GM19468 (cell line): ENCODE data around the gene ALDH4A1.
A peak's percentile ranks its signal among the peaks of the same experiment; 100 is the strongest.

ENCODE experiments used
- ATAC-seq: cut with Tn5 transposase; IDR thresholded peaks from one replicate; pipeline ENCODE4 v1.9.1; 2021; ENCODE audit warnings: mild to moderate bottlenecking, moderate library complexity, moderate number of reproducible peaks; ENCODE audit not compliant: unreplicated experiment; ENCODE audit errors: extremely low read depth

The ALDH4A1 gene

DNA sequence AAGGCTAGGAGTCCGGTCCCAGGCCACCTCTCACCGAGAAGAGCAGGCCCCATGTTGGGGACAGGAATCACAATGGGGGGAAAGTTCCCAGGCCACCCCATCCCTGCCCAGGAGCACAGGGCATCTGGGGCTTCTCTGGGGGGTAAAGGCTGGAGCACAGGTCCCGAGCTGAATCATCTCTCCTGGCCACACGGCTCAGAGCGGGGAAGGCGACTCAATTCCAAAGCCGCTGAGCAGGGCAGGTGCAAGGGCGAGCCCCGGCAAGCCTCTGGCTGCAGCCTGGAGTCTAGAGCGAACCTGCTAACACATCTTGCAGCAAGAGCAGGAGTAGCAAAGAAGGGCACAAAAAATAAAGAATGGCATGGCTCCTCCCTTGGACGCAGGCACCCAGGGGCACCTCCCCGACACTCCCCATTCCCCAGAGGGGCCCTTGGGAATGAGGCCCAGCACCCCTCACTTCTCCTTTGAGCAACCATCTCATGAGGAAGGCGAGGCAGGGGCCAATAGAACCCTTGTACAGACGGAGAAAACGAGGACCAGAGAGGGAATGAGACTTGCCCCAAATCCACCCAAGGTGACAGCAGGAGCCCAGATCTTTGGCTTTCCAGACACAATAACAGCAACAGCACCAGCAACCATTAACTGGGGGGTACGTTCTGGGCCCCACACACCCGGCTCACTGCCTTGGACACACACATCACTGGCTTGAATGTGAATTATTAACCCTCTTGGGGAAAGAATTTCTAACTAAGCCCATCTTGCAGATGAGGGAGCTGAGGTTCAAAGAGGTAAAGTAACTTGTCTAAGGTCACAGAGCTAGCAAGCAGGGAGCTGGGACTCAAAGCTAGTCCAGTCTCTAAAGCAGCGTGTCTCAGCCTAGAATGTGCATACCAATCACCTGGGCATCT, 20.7 kb upstream of the ALDH4A1 start:
- no peak for ATAC-seq

GRCh38 chr1:18922319-18922726, 20.0 kb upstream of the ALDH4A1 start:
- ATAC-seq = no peak

DNA sequence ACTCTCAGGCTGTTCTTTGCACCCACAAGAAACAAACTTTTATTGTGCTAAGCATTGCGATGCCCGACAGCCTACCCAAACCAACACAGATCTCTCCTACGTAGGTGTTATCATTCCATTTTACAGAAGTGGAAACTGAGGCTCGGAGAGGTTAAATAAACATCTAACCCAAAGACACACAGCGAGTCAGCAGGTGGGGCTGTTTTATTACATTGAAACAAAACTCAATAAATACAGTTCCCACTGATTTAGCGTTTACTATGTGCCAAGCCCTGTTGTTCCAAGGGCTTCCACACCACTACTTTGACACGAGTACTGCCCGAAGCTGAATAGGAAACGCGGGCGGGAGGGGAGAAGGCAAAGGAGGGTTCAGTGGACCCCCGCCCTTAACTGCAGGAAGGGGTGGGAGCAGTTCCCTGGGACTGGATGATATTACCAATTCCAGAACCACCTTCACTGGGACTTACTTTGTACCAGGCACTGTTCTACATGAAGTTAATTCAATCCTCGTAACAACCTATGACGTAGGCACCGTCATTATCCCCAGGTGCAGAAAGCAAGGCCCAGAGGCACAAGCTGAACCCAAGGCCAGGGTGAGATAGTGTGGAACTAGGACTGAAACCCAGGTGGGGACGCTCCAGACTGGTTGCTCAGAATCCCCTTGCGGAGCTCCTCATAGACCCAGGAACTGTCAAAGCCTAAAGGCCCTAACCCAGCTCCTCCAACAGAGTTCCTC, 19.3 kb upstream of the ALDH4A1 start:
- ATAC-seq = no peak

DNA sequence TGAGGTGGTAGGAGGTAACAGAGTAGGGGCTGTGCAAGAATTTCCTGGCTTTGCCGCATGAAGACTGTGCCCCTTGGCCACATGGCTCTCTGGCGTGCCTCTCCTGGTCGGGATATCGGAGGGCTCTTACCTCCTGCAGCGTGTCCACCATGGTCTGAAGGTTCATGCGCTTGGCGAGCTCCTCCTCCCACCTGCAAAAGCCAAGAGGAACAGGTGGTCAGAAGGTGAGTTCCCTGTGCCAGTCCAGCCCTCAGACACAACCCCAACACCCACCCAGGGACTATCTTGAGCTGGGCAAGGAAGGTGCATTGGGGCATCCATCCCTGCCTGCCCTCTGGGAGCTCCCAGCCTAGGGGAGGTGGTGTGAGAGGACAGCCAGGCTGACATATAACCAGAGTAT, 18.6 kb upstream of the ALDH4A1 start:
- no peak for ATAC-seq

GRCh38 chr1:18919956-18920355, 17.6 kb upstream of the ALDH4A1 start:
- ATAC-seq = no peak

DNA sequence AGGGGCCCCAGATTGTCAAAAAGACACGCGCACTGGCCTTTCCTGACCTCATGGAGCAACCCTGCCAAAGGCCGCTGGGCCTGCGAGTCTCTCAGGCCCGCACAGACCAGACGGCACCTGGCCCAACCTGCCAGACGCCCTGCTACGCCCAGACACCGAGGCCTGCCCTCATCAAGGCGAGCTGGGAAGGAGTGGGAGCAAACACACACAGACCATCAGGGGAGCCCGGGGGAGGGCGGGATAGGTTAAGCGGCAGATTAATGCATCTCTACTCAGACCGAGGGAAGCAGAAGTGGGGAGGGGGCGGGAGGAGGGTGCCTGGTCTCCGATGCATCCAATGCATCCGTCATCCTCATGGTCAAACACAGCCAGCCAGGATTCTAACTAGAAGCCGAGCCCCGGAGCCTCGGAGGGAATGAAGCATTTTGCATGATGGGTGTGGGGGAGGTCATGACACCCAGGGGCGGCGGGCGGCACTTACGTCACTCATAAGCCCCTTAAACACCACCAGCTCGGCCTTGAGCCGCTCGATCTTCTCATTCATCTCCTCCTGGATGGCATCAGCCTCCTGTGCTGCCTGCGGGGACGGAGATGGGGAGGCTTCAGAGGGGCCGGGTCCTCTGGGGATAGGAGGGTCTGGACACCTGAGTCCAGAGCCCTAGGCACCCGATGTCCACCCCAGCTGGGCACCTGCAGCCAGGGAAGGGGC, 17.0 kb upstream of the ALDH4A1 start:
- ATAC-seq = no peak

- ATAC-seq = no peak
Observed at GRCh38 chr1:18918417-18918816, 16.1 kb upstream of the ALDH4A1 start.

GRCh38 chr1:18917071-18917799, 14.9 kb upstream of the ALDH4A1 start:
- no peak for ATAC-seq

- ATAC-seq = no peak
Observed at GRCh38 chr1:18915341-18915740, 13.0 kb upstream of the ALDH4A1 start.

- no peak for ATAC-seq
Observed at GRCh38 chr1:18913065-18913835, 10.9 kb upstream of the ALDH4A1 start.

DNA sequence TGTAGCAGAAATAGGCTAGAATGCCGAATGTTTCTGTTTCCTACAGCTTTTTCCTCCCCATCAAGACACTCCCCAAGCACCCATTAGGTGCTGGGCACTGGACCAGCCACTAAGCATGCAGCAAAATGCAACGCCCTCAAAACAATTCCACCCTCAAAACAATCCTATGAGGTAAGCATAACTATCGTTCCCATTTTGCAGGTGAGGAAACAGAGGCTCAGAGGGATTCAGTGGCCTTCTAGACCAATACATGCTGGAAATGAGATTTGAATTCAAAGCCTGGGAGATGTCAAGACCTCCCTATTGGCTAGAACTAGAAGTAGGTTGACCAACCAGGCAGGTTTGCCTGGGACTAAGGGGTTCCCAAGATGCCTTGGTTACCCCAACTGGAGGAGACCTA, 10.2 kb upstream of the ALDH4A1 start:
- ATAC-seq = no peak

DNA sequence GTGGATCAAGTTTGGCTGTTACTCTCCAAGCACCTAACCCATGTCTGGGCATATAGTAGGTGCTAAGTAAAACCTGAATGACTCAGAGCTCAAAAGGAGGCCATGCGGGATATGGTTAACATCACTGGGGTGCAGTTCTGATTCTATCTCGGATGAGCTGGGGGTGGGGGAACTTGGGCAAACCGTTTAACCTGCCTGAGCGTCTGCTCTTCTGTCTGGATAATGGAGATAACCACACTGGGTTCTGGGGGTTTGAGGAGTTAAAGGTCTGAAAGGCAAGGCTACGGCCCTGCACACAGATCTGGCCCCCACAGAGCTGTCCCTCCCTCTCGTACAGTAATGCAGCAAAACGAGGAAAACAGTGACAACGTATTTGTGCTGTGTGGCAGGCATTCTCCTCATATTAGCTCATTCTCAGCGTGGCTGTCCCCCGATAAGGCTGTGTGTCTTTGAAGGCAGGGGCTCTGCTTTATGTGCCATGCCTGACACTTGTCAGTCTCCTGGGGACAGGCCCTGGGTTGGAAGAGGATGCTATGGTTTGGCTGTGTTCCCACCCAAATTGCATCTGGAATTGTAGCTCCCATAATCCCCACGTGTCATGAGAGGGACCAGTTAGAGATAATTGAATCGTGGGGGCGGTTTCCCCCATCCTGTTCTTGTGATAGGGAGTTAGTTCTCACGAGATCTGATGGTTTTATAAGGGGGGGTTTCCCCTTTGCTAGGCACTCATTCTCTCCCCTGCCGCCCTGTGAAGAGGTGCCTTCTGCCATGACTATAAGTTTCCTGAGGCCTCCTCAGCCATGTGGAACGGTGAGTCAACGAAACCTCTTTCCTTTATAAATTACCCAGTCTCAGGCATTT, 6.8 kb upstream of the ALDH4A1 start:
- ATAC-seq = no peak

- peak; percentile 49 for ATAC-seq
Observed at GRCh38 chr1:18907917-18908845, 5.8 kb upstream of the ALDH4A1 start.

DNA sequence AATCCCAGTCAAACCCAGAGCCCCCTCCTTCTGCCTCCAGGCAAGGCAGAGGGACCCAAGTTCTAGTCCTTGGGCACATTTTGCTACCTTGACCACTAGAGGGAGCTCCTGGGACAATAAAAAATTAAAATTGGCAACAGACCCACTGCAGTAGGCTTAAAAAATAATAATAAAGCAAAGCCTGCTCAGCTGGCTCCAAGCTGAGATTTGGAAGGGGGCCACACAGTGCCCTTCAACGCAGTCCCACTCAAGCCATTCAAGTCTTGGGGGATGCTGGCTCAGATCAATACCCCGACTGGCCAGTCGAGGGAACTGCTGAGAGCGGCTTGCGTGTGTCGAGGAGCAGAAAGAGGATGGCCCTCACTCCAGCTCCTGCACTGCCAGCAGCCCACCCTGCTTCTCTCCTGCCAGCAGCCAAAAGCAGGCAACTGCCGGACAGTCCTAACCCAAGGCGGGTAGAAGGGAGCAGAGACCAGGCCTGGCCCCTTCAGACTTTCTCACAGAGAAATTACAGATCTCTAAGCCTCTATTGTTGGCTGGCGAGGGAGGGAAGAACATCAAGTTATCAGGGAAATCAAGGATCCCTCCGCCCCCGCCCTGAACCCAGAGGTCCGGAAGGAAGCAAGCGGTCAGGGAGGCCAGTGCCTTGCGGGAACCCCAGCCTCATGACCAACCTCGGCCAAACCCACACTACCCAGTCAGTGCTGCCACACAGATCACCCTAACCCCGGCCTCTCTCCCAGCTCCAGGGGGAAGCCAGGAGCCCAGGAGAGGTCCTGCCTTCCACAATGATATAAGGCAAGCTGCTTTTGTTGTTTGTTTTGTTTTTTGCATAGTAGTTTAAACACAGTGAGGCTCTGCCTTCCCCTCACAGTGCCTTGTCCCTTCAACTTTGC, 4.9 kb upstream of the ALDH4A1 start:
- no peak for ATAC-seq

DNA sequence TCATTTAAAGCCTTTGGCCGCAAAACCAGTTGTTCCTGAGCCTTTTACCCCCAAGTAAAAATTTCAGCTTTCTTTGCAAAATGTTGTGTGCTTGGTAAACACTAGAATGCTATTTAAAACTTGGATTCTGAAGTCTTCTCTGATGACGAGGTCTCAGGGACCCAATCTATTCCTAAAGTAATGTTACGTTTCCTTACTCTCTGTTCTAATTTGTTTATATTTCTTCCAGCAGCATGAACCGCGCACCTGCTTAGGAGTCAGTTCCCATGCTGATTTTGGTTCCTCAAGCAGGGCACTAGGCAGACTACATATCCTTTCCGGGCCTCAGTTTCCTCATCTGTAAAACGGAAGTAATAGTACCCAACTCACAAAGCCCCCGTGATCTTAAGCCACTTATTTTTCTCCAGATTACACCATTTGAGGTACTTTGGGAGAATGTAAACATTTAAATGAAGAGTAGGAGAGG, 969 bp upstream of the ALDH4A1 start:
- no peak for ATAC-seq

GRCh38 chr1:18901952-18902522, 318 bp downstream of the ALDH4A1 start:
- ATAC-seq = no peak
